HL-60/S4 (cell line): ENCODE data around the gene CSTPP1.
"Not testable (repeated sequence)": the region's sequence is repeated elsewhere in the genome, so short reads cannot be mapped to it uniquely, and the experiment has no call there.

ENCODE experiments used
- in situ Hi-C: fragments of 300-500 bp; cut with MboI; formaldehyde crosslinking; loops from 2 replicates; pipeline ENCODE4 v1.14.3; 2022; ENCODE audit warnings: low sequenced_read_pairs

The CSTPP1 gene

GRCh38 chr11:47080775-47081174 lies 144.2 kb downstream of the CSTPP1 start:
- in situ Hi-C loops, result not testable (repeated sequence)

DNA sequence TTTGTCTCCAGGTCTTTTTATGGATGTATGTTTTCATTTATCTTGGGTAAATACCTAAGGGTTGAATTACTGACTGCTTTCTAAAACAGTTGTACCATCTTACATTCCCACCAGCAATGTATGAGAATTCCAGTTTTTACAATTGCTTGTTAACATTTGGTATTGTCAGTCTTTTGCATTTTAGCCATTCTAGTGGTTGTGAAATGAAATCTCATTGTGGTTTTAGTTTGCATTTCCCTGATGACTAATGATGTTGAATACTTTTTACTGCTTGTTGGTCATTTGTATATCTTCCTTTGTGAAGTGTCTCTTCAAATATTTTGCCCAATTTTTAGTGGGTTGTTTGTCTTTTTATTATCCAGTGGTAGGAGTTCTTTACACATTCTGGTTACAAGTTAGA lies 147.4 kb downstream of the CSTPP1 start:
- in situ Hi-C loops, result no loop called here

DNA sequence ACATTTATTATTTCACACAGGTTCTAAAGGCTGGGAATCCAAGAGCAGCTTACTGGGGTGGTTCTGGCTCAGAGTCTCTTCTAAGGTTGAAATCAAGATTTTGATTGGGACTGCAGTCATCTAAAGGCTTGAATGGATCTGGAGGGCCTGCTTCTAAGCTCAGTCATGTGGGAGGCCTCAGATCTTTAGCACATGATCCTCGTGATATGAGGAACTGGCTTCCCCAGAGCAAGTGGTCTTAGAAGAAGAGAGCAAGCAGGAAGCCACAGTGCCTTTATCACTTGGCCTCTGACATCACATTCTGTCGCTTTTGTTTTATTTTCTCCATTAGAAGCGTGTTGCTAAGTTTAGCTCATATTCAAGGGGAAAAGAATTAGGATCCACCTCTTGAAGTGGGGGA lies 151.2 kb downstream of the CSTPP1 start:
- in situ Hi-C loops, result no loop called here

GRCh38 chr11:47093541-47093940 lies 157.0 kb downstream of the CSTPP1 start:
- in situ Hi-C loops, result no loop called here

DNA sequence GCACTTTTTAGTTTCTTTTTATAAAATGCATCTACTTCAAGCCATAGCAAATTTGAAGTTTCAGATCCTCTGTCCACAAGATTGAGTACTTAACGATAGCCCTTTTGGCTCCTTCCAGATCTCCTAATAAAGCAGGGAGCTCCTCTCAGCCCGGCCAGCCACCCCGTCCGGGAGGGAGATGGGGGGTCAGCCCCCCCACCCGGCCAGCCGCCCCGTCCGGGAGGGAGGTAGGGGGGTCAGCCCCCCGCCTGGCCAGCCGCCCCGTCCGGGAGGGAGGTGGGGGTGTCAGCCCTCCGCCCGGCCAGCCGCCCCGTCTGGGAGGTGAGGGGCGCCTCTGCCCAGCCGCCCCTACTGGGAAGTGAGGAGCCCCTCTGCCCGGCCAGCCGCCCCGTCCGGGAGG lies 160.3 kb downstream of the CSTPP1 start:
- in situ Hi-C loops, result not testable (repeated sequence)

GRCh38 chr11:47098223-47098622 lies 161.7 kb downstream of the CSTPP1 start:
- in situ Hi-C loops, result not testable (repeated sequence)

DNA sequence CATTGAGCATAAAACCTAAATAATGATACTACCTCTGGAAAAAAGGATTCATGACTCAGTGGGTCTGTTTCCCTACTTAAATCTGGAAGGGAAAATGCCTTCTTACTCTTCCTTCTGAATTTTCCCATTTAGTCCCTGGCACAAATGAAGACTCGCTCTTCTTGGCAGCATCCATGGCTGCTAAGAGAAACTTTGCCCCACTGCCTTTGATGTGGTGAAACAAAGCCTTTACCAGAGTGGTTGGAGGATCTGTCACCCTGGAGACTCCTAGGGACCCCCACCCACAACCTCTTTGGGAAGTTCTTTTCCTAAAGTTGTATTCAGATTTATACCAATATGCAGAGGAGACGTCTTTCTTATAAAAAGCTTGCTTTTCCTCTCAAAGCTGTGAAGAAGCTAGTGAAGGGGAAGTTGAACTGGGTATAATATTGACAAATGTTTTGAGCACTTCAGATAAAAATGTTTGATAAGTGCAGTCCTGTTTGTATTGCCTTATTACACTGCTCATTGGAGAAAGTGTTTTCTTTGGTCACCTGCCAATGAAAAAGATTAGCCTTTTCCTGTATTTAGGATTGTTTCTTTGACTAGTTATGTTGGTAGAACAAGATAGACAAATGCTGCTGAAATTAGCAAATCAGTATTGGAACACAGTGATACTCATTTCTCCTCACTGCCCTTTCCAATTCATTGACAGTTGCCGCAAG lies 162.8 kb downstream of the CSTPP1 start:
- in situ Hi-C loops, result no loop called here

DNA sequence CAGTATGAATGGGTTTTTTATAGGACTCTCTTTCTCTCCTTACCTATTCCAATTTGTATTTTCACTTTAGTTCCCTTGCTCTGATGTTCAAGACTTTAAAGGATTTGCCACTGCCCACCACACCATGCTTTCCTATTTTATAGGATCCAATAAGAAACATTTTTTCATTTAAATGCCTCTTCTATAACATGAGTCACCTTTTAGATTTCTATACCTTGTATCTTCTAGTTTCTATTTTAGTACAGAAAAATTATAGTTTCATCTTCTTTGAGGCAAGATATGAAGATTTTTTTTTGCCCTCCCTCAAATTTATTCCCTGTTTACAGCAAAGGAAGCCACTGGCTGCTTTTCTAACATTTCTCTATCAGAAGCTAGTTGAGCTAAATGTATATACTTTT lies 163.4 kb downstream of the CSTPP1 start:
- in situ Hi-C loops, result no loop called here

GRCh38 chr11:47101406-47101805 lies 164.8 kb downstream of the CSTPP1 start:
- in situ Hi-C loops, result no loop called here

DNA sequence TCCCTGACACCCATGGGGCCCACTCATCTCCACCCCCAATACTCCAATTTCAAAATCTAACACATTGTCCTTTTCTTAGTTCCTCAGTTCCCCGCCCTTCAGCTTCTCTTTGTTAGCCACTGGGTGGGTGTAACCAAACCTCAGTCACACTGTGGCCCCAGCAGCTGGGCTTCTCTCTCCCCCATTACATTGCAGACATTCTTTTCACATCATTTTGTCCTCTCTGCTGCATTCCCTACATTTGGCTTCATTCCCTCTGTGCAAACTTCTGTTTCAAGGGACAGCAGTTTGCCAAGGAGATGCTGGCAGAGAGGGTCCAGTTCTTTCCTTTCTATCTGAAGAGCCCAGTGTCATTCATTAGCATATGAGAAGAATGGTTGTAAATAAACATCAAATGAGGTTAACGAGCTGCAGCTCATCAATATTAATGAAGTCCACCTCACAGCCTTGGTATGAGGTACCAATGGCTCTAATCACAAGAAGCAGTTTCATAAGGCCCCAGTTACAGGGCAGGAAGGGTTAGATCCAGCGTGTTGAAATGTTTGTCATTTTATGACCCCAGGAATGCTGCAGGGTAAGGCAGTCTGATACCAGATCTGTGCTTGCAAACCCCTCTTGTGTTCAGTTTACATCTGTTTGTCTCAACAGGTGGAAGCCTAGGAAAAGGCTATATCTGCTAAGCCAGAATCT lies 167.8 kb downstream of the CSTPP1 start:
- in situ Hi-C loops, result no loop called here

DNA sequence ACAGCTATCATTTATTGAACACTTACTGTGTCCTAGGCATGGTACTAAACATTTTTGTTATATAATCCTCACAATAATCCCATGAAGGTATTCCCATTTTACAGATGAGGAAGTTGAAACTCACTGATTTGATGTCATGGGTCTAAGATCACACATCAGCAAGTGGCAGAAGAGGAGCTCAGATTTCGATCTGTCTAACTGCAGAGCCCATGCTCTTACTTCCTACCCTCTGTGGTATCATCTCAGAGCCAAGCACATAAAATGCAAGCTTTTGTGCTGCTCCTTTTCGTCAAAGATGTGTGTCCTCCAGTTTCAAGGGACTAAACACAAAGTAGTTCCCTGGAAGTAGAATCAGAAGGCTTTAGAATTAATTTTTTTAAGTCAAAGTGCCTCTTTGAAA lies 169.0 kb downstream of the CSTPP1 start:
- in situ Hi-C loops, result no loop called here

DNA sequence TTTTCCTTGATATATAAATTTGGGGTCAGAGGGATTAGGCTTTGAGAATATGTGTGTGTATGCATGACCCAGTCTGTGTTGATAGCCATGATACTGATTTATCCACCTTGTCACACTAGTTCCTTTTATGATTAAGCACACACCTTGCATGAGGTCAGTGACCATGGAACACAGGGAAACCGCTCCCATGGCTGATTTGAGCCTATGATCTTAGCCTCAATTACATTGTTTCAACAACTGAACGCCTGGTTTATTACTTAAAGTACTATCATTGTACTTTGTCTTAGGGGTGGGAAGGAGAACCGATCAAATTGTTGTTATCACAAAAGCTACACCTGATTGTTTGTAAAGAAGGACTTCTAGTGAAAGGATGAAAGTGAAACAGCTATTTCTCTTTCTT lies 169.4 kb downstream of the CSTPP1 start:
- in situ Hi-C loops, result no loop called here

DNA sequence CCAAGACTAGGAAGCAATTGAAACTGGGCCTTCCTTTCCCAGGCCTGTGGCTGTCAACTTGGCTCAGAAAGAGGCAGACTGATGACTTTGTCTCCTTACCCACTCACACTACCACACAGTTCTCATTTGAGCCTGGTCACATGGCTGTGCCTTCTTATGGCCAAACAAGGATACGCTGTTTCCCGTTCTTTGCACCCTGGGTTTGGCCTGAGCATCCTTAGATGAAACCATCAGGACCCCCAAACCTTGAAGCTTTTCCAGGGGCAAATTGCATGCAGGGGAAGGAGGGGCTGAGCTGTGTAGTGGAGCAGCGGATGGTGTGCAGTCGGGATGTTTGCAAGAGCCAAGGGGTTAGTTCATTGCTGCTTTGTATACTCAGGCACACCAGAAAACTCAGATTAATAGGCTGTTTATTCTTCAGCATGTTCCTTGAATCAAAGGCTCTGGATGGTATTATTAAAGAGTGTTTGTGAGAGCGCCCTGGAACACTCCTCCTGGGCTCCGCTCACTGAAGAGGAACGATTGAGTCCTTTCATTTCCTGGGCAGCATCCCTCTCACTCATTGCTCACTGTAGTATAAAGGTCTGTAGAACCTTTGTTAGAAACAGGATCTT lies 170.3 kb downstream of the CSTPP1 start:
- in situ Hi-C loops, result no loop called here

GRCh38 chr11:47107744-47108143 lies 171.2 kb downstream of the CSTPP1 start:
- in situ Hi-C loops, result no loop called here

DNA sequence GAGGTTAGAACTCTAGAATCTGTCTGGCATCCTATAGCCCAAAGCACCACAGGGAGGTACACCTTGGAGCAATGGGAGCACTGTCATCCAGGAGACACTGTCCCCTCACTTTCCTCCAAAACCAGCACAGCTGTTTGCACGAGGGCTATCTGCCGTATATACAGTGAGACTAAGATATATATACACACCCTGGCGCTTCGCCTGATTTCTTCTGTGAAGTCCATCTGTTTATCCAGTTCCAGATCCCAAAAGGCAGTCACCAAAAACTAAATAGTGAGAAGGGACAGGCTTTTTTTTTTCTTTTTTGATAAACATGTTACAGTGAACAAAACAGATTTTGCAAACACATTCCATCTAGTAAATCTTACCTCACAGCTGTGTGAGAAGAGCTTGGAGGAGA lies 171.7 kb downstream of the CSTPP1 start:
- in situ Hi-C loops, result no loop called here

DNA sequence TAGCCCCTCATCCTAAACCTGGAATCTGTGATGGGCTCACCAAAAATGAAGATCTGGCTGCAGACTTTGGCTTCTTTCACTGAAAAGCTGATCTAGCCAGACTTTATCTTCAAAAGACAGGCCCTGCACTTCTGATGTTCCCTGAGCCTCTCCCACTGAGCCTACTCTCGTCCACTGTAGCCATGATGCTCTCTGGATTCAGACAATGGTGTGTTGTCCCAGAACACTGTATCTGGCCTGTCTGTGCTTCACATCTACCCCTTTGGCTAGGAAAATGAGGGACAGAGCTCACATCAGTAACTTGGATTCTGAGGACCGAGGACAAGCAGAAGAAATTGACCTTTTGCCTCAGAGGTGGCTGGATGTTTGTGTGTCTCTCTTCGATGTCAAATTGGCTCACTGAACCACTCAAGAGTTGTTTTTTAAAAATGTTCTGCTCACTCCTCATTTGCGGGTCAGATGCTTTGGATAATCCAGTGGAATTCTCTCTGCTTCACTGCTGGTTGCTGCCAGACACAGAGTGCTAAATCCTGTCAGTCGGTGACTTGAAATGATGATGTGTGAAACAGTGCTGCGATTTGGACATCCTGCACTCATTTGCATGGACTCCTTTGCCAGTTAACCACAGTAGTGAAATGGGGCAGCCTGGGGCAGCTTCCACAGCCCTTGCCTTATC lies 172.6 kb downstream of the CSTPP1 start:
- in situ Hi-C loops, result no loop called here

DNA sequence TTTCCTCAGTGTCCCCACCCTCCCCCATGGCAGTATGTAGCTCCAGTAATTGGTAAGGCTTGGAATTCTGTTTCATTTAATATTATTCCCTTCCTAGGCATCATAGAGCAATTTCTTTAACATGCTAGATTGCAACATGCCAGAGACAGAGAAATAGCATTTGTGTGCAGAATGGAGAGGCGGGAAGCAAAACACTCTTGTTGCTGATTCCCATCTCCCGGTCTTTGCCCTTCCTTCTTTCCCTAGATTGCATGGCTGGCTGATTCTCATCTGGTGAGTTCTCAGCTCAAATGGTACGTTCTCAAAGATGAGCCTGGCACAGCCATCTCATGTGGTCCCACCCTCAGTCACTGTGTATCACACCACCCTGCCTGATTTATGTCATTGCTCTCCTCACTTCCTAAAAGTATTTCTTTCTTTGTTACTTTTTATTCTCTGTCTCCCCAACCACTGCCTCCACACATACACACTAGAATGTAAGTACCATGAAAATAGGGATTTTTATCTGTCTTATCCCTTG lies 173.2 kb downstream of the CSTPP1 start:
- in situ Hi-C loops, result no loop called here

- in situ Hi-C loops, result no loop called here
Measured at GRCh38 chr11:47111318-47111804, 174.8 kb downstream of the CSTPP1 start.

DNA sequence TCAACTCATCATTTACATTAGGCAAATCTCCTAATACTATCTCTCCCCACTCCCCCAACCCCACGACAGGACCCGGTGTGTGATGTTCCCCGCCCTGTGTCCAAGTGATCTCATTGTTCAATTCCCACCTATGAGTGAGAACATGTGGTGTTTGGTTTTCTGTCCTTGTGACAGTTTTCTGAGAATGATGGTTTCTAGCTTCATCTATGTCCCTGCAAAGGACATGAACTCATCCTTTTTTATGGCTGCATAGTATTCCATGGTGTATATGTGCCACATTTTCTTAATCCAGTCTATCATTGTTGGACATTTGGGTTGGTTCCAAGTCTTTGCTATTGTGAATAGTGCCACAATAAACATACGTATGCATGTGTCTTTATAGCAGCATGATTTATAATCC lies 176.4 kb downstream of the CSTPP1 start:
- in situ Hi-C loops, result not testable (repeated sequence)

DNA sequence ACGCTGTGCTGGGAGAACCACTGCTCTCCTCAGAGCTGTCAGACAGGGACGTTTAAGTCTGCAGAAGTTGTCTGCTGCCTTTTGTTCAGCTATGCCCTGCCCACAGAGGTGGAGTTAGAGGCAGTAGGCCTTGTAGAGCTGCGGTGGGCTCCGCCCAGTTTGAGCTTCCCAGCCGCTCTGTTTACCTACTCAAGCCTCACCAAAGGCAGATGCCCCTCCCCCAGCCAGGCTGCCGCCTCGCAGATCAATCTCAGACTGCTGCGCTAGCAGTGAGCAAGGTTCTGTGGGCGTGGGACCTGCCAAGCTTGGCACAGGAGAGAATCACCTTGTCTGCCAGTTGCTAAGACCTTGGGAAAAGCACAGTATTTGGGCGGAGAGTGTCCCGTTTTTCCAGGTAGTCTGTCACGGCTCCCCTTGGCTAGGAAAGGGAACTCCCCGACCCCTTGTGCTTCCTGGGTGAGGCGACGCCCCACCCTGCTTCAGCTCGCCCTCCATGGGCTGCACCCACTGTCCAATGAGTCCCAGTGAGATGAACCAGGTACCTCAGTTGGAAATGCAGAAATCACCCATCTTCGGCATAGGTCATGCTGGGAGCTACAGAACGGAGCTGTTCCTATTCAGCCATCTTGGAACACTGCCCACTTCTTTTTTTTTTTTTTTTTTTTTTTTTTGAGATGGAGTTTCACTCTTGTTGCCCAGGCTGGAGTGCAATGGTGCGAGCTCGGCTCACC lies 182.6 kb downstream of the CSTPP1 start:
- in situ Hi-C loops, result not testable (repeated sequence)

GRCh38 chr11:47121056-47121455 lies 184.5 kb downstream of the CSTPP1 start:
- in situ Hi-C loops, result no loop called here
